C4-2B (cell line): ENCODE data around the gene B4GALNT3.

Experiments used
- CTCF ChIP-seq: fragments of 450-650 bp; conservative IDR thresholded peaks from 2 replicates; pipeline ENCODE4 v1.5.1; 2017; ENCODE audit warnings: mild to moderate bottlenecking
- ZFX ChIP-seq: fragments of 450-650 bp; IDR thresholded peaks from 2 replicates; pipeline ENCODE4 v1.6.1; 2017

GRCh38 chr12:570921-571794 lies 111.4 kb downstream of the B4GALNT3 start:
- TF ChIP-seq CTCF, result no peak
- no peak for TF ChIP-seq ZFX
